CD4-positive, alpha-beta T cell (primary cell): ENCODE measurements around the gene EFNA4. TPM values are rescaled to one million over a fixed set of nuclear protein-coding genes. Genes with fewer than 3 reads are reported as not detected.

Experiments used
- ATAC-seq: fragments of 200-7000 bp; cut with Tn5 transposase; one replicate; pipeline ENCODE4 v1.10.0; 2022; ENCODE audit warnings: mild to moderate bottlenecking; ENCODE audit not compliant: poor library complexity
- CTCF ChIA-PET: fragments of 350-600 bp; sonication (Branson Sonifier 250); formaldehyde crosslinking; loops from one replicate; lab custom pipeline; 2021; ENCODE audit warnings: antibody characterized with exemption, inconsistent platforms; lab: Charles Lee
- POLR2A ChIA-PET: fragments of 350-600 bp; sonication (Branson Sonifier 250); formaldehyde crosslinking; loops from one replicate; lab custom pipeline; 2021; ENCODE audit warnings: antibody characterized with exemption, inconsistent platforms; lab: Charles Lee
- DNase-seq, 14 experiments: peaks; one replicate each; pipeline ENCODE4 v3.0.0-alpha.2; 2013 to 2020; ENCODE audit warnings: mixed read lengths in 2 of 14
- H3K27ac ChIP-seq, 2 donors: one replicate each; pipeline versions ENCODE4 v1.5.1 to v1.7.0; 2013; ENCODE audit warnings: low read length in 2 of 2, low read depth in 1 of 2, mild to moderate bottlenecking in 1 of 2
- H3K27me3 ChIP-seq, 2 experiments: 1 replicate in 1 of 2; 2 replicates in 1 of 2; pipeline versions ENCODE4 v1.6.1 to v1.7.0; 2013; ENCODE audit warnings: low read length in 2 of 2, control low read depth in 1 of 2, mild to moderate bottlenecking in 1 of 2, moderate library complexity in 1 of 2; ENCODE audit not compliant: insufficient read depth in 2 of 2, control insufficient read depth in 1 of 2
- H3K36me3 ChIP-seq: one replicate; pipeline ENCODE4 v1.6.1; 2013; ENCODE audit warnings: low read length, control low read depth; ENCODE audit not compliant: insufficient read depth
- H3K4me1 ChIP-seq: one replicate; pipeline ENCODE4 v1.6.1; 2013; ENCODE audit warnings: low read length, control low read depth; ENCODE audit not compliant: insufficient read depth
- H3K4me3 ChIP-seq: one replicate; pipeline ENCODE4 v1.5.1; 2013; ENCODE audit warnings: mild to moderate bottlenecking, low read length, moderate library complexity
- H3K9me3 ChIP-seq, 2 experiments: 1 replicate in 1 of 2; 2 replicates in 1 of 2; pipeline versions ENCODE4 v1.6.1 to v1.7.0; 2013; ENCODE audit warnings: low read length in 2 of 2, mild to moderate bottlenecking in 2 of 2, control low read depth in 1 of 2, moderate library complexity in 1 of 2; ENCODE audit not compliant: control insufficient read depth in 1 of 2, insufficient read depth in 1 of 2
- H3K27ac Mint-ChIP-seq: one replicate; pipeline ENCODE4 v1.8.0; 2020; ENCODE audit warnings: mixed read lengths
- H3K27me3 Mint-ChIP-seq: one replicate; pipeline ENCODE4 v1.8.0; 2021; ENCODE audit warnings: mixed read lengths
- H3K36me3 Mint-ChIP-seq: one replicate; pipeline ENCODE4 v1.8.0; 2021; ENCODE audit warnings: low read depth, mixed read lengths
- H3K4me1 Mint-ChIP-seq: one replicate; pipeline ENCODE4 v1.8.0; 2021; ENCODE audit warnings: low read depth, mixed read lengths
- H3K4me3 Mint-ChIP-seq: one replicate; pipeline ENCODE4 v1.8.0; 2020; ENCODE audit warnings: mild to moderate bottlenecking, mixed read lengths
- H3K9me3 Mint-ChIP-seq: one replicate; pipeline ENCODE4 v1.8.0; 2020; ENCODE audit warnings: mixed read lengths
- CTCF ChIP-seq: fragments of 200-600 bp; IDR thresholded peaks from one replicate; pipeline ENCODE4 v1.8.0; 2022; ENCODE audit warnings: antibody characterized with exemption, mild to moderate bottlenecking
- intact Hi-C, 2 experiments: fragments of 100-400 bp; cut with DNase I in 1 of 2; cut with micrococcal nuclease in 1 of 2; formaldehyde crosslinking; loops; one replicate each; pipeline versions ENCODE4 v1.15.1 to v1.9.0; 2023 to 2025; cut with DNase I, micrococcal nuclease
- total RNA-seq, 174 experiments: library from RNA in 2 of 174; stranded (reverse) in 2 of 174; gene quantifications; one replicate each; pipeline ENCODE4 v1.2.3 and lab custom pipeline; 2021 to 2026

EFNA4 gene
- total RNA-seq, 2 experiments from 2014 or later = 2.4 to 3.3 TPM

GRCh38 chr1:155093911-155094621 is 30.5 kb downstream of the EFNA4 start:
- H3K4me1 Mint-ChIP-seq = peaks cover 5% of the 10 kb centered on the region
- DNase-seq (peak in 4 of 14 experiments; percentile 20 to 59 (median 48)), ATAC-seq (peak; percentile 48)
- no peaks in the 10 kb centered on the region for H3K27me3 Mint-ChIP-seq
- H3K27ac Mint-ChIP-seq = no peak overlapping the region
- Histone ChIP-seq H3K36me3 (no peaks in the 10 kb centered on the region), H3K4me3 (no peak overlapping the region), H3K4me1 (peaks cover 9% of the 10 kb centered on the region), H3K27me3 (no peaks in the 10 kb centered on the region), H3K27ac (no peak overlapping the region), H3K9me3 (no peaks in the 10 kb centered on the region)
- intact Hi-C loops = loop anchor here (5.0 to 10.0 kb wide), 3 partner anchors 33 to 501 kb away; partner anchors contain the start of gene EFNA1 (in 1 of the 2)
- POLR2A ChIA-PET = no interaction called here
- TF ChIP-seq CTCF = no peak
- H3K9me3 Mint-ChIP-seq = no peaks in the 10 kb centered on the region
- H3K4me3 Mint-ChIP-seq = no peak overlapping the region
- no peaks in the 10 kb centered on the region for H3K36me3 Mint-ChIP-seq
- CTCF ChIA-PET = interaction anchor here (1.3 kb wide), 1 partner anchor 73 kb away, joined by 7 read pairs; no protein-coding TSS in a partner anchor

- peaks cover 5% of the 10 kb centered on the region for H3K4me1 Mint-ChIP-seq
- no peaks in the 10 kb centered on the region for H3K36me3 Mint-ChIP-seq
- intact Hi-C loops = loop anchor here (5.0 to 10.0 kb wide), 3 partner anchors 33 to 500 kb away; partner anchors contain the start of gene EFNA1 (in 1 of the 2)
- DNase-seq (no peak), ATAC-seq (no peak)
- H3K27ac Mint-ChIP-seq = no peak overlapping the region
- H3K9me3 Mint-ChIP-seq = no peaks in the 10 kb centered on the region
- Histone ChIP-seq H3K36me3 (no peaks in the 10 kb centered on the region), H3K27ac (no peak overlapping the region), H3K4me1 (peaks cover 9% of the 10 kb centered on the region), H3K27me3 (no peaks in the 10 kb centered on the region), H3K4me3 (no peak overlapping the region), H3K9me3 (no peaks in the 10 kb centered on the region)
- POLR2A ChIA-PET = interaction anchor here (1.3 kb wide), 1 partner anchor 78 kb away, joined by 3 read pairs; the partner anchor contains the start of gene KRTCAP2
- peak; percentile 25 for TF ChIP-seq CTCF
- no peak overlapping the region for H3K4me3 Mint-ChIP-seq
- H3K27me3 Mint-ChIP-seq = no peaks in the 10 kb centered on the region
- CTCF ChIA-PET = interaction anchor here (1.0 to 1.3 kb wide), 2 partner anchors 12 to 73 kb away, joined by 3 to 7 read pairs; no protein-coding TSS in a partner anchor
These were observed 31.0 kb downstream of the EFNA4 start for GRCh38 chr1:155094622-155094948.

GRCh38 chr1:155099331-155099730 is 35.8 kb downstream of the EFNA4 start:
- Histone ChIP-seq H3K36me3 (no peaks in the 10 kb centered on the region), H3K4me3 (no peak overlapping the region), H3K27ac (no peak overlapping the region), H3K27me3 (no peaks in the 10 kb centered on the region), H3K9me3 (no peaks in the 10 kb centered on the region), H3K4me1 (no peaks in the 10 kb centered on the region)
- intact Hi-C loops = loop anchor here in 1 of 2 experiments (10.0 kb wide), 1 partner anchor 495 kb away; no protein-coding TSS in a partner anchor
- ATAC-seq (no peak), DNase-seq (no peak)
- TF ChIP-seq CTCF = no peak
- no peaks in the 10 kb centered on the region for H3K9me3 Mint-ChIP-seq
- no peak overlapping the region for H3K4me3 Mint-ChIP-seq
- H3K27me3 Mint-ChIP-seq = peaks cover 4% of the 10 kb centered on the region
- H3K36me3 Mint-ChIP-seq = no peaks in the 10 kb centered on the region
- CTCF ChIA-PET = no interaction called here
- POLR2A ChIA-PET = no interaction called here
- no peaks in the 10 kb centered on the region for H3K4me1 Mint-ChIP-seq
- no peak overlapping the region for H3K27ac Mint-ChIP-seq
